Keratinocyte (primary cell): ENCODE data around the gene RBFOX2. TPM values are rescaled to one million over a fixed set of nuclear protein-coding genes. Genes with fewer than 3 reads are reported as not detected.
A peak's percentile ranks its signal among the peaks of the same experiment; 100 is the strongest.

Experiments
- DNase-seq: peaks from one replicate; pipeline ENCODE4 v3.0.0-alpha.2; 2011; ENCODE audit warnings: low read depth, missing footprints, low spot score
- FAIRE-seq: peaks from 2 replicates; lab custom pipeline; 2011; peaks lifted over from hg19 to GRCh38; lab: Jason Lieb, UNC
- H2AFZ ChIP-seq: 2 replicates; pipeline ENCODE4 v1.6.0; 2012; ENCODE audit warnings: low read length, control low read depth, inconsistent platforms; ENCODE audit not compliant: control insufficient read depth
- H3K27ac ChIP-seq: 2 replicates; pipeline ENCODE4 v1.5.1; 2011; ENCODE audit warnings: low read length; ENCODE audit not compliant: control insufficient read depth, insufficient read depth
- H3K27me3 ChIP-seq: 3 replicates; pipeline ENCODE4 v1.6.0; 2011; ENCODE audit warnings: low read length; ENCODE audit not compliant: control insufficient read depth, insufficient read depth; ENCODE audit errors: extremely low read depth
- H3K36me3 ChIP-seq, 2 experiments: 2 replicates in 1 of 2; 3 replicates in 1 of 2; pipeline ENCODE4 v1.5.1; 2011; ENCODE audit warnings: low read length in 2 of 2, mild to moderate bottlenecking in 1 of 2; ENCODE audit not compliant: control insufficient read depth in 2 of 2, insufficient read depth in 2 of 2; ENCODE audit errors: extremely low read depth in 1 of 2
- H3K4me1 ChIP-seq: 3 replicates; pipeline ENCODE4 v1.5.1; 2011; ENCODE audit warnings: low read length; ENCODE audit not compliant: control insufficient read depth, insufficient read depth; ENCODE audit errors: extremely low read depth
- H3K4me2 ChIP-seq: 3 replicates; pipeline ENCODE4 v1.6.0; 2011; ENCODE audit warnings: low read depth, low read length; ENCODE audit not compliant: control insufficient read depth, insufficient read depth; ENCODE audit errors: extremely low read depth
- H3K4me3 ChIP-seq, 3 experiments: fragments of 200-600 bp in 1 of 3; sonication (generic) in 1 of 3; 2 replicates in 2 of 3; 3 replicates in 1 of 3; pipeline ENCODE4 v1.5.1; 2011 to 2016; ENCODE audit warnings: low read length in 3 of 3, mild to moderate bottlenecking in 3 of 3, control low read depth in 2 of 3, inconsistent platforms in 1 of 3, low read depth in 1 of 3, mixed read lengths in 1 of 3, mixed run types in 1 of 3, moderate library complexity in 1 of 3; ENCODE audit not compliant: control insufficient read depth in 2 of 3, insufficient read depth in 2 of 3; ENCODE audit errors: extremely low read depth in 1 of 3
- H3K79me2 ChIP-seq: 2 replicates; pipeline ENCODE4 v1.6.0; 2012; ENCODE audit warnings: low read length; ENCODE audit not compliant: control insufficient read depth, insufficient read depth
- H3K9ac ChIP-seq: 3 replicates; pipeline ENCODE4 v1.6.0; 2011; ENCODE audit warnings: low read length; ENCODE audit not compliant: control insufficient read depth, insufficient read depth; ENCODE audit errors: extremely low read depth
- H3K9me1 ChIP-seq: 3 replicates; pipeline ENCODE4 v1.6.0; 2011; ENCODE audit warnings: low read length; ENCODE audit not compliant: control insufficient read depth, insufficient read depth; ENCODE audit errors: extremely low read depth
- H3K9me3 ChIP-seq: 2 replicates; pipeline ENCODE4 v1.5.1; 2012; ENCODE audit warnings: low read depth, low read length; ENCODE audit not compliant: control insufficient read depth
- H4K20me1 ChIP-seq: 3 replicates; pipeline ENCODE4 v1.6.0; 2011; ENCODE audit warnings: low read length; ENCODE audit not compliant: control insufficient read depth, insufficient read depth; ENCODE audit errors: extremely low read depth
- EZH2 ChIP-seq: IDR thresholded peaks from one replicate; pipeline ENCODE4 v1.6.1; 2012; ENCODE audit warnings: inconsistent platforms, mild to moderate bottlenecking, low read length, moderate library complexity
- dilution Hi-C: fragments of 300-500 bp; cut with MboI; formaldehyde crosslinking; loops from one replicate; pipeline ENCODE4 v1.7.0; 2020; ENCODE audit warnings: low sequenced_read_pairs; ENCODE audit not compliant: extremely low pct_ligation_motif_present
- polyA plus RNA-seq, 5 experiments: library from polyadenylated mRNA; depleted of rRNA in 3 of 5; stranded (reverse) in 3 of 5; stranded (forward) in 1 of 5; unstranded in 1 of 5; fragments of >200 nt; gene quantifications; 1 replicate in 1 of 5; 2 replicates in 3 of 5; 3 replicates in 1 of 5; pipeline versions ENCODE4 v1.2.1 to v1.2.3, GENCODE V29; 2011 to 2012; ENCODE audit warnings: missing spikeins in 2 of 5, low read depth in 1 of 5, low replicate concordance in 1 of 5
- TF ChIP-seq, protein P1 (sequence below), 3 experiments: IDR thresholded peaks in 1 of 3; conservative IDR thresholded peaks in 1 of 3; optimal IDR thresholded peaks in 1 of 3; 2 replicates in 2 of 3; 3 replicates in 1 of 3; pipeline versions ENCODE3 to v1.5.1; 2011; ENCODE audit warnings: low read length in 3 of 3, mild to moderate bottlenecking in 3 of 3, moderate library complexity in 2 of 3, control low read depth in 1 of 3, inconsistent platforms in 1 of 3; ENCODE audit not compliant: insufficient read depth in 2 of 3; ENCODE audit errors: extremely low read depth in 1 of 3

Gene RBFOX2
- polyA plus RNA-seq, 1 donor (not counting 4 experiments of a cell fraction or from before 2014, with no cell fraction given) = 118 TPM

DNA sequence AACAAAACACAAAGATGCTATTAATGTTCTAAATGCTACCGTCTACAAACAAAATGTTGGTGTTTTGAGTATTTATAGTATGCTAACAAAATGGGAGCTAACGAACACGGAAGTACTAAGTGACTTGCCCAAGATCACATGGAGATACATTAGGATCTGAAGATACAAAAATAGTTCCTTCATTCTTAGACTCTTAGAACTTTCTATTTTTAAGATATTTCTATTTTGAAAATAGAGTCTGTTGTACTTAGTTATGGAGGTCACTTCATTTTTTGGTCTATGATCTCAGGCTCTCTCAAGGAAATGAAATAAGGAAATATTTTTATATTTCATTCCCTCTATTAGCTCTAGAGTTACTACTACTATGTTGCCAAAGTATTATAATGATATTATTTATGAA, 246.7 kb downstream of the RBFOX2 start:
- TF ChIP-seq EZH2 = no peak
- TF ChIP-seq, protein P1, sequence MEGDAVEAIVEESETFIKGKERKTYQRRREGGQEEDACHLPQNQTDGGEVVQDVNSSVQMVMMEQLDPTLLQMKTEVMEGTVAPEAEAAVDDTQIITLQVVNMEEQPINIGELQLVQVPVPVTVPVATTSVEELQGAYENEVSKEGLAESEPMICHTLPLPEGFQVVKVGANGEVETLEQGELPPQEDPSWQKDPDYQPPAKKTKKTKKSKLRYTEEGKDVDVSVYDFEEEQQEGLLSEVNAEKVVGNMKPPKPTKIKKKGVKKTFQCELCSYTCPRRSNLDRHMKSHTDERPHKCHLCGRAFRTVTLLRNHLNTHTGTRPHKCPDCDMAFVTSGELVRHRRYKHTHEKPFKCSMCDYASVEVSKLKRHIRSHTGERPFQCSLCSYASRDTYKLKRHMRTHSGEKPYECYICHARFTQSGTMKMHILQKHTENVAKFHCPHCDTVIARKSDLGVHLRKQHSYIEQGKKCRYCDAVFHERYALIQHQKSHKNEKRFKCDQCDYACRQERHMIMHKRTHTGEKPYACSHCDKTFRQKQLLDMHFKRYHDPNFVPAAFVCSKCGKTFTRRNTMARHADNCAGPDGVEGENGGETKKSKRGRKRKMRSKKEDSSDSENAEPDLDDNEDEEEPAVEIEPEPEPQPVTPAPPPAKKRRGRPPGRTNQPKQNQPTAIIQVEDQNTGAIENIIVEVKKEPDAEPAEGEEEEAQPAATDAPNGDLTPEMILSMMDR (optimal IDR thresholded peaks at IDR 0.05 in 1 of 3, IDR thresholded peaks at IDR 0.05 in 1 of 3, conservative IDR thresholded peaks at IDR 0.05 in 1 of 3; ENCODE audit: extremely low read depth in 1 of 3, insufficient read depth in 2 of 3, low read length in 3 of 3) = no peak
- H3K4me3 ChIP-seq = no peak overlapping the region
- no peaks in the 10 kb centered on the region for H3K27me3 ChIP-seq
- no peak overlapping the region for H3K9ac ChIP-seq
- FAIRE-seq (no peak), DNase-seq (no peak)
- peaks cover 50% of the 10 kb centered on the region for H3K79me2 ChIP-seq
- peaks cover 4 to 9% of the 10 kb centered on the region in 2 experiments for H3K36me3 ChIP-seq
- dilution Hi-C loops = loop anchor here (5.0 kb wide), 1 partner anchor 55 kb away; no protein-coding TSS in a partner anchor
- H4K20me1 ChIP-seq = peaks cover 5% of the 10 kb centered on the region
- H3K9me1 ChIP-seq = no peaks in the 10 kb centered on the region
- no peak overlapping the region for H3K4me2 ChIP-seq
- H3K9me3 ChIP-seq = no peaks in the 10 kb centered on the region
- H3K27ac ChIP-seq = no peak overlapping the region
- H3K4me1 ChIP-seq = peaks cover 48% of the 10 kb centered on the region
- no peak overlapping the region for H2AFZ ChIP-seq

DNA sequence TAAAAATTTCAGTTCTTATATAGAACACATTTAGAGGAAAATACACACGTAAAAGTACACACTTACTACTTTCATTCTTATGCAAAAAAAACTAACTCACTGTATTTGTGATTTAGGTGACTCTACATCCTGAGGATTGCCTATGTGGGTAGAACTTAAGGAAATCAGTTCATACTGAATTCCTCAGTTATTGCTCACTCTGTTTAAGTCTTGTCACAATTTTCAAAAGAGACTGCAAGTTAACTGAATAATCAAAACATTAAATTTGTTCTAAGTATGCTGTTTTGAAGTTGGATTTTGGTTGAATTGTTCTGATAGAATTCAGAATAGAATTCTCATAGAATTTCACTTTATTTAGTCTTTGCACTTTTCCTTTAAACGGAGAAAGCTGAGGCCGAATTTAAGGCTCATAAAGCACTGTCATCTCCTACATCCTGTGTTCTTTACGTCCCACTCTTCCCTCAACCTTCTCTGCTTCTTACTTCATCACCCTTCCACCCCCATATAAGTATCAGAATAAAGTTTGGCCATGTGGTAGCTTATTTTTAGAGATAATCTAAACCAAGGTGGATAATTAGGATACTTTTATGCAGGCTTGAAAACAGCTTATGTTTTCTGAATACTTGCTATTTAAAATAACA, 251.2 kb downstream of the RBFOX2 start:
- Histone ChIP-seq H3K9me1 (no peaks in the 10 kb centered on the region), H4K20me1 (no peaks in the 10 kb centered on the region), H3K4me2 (peak overlapping the region; percentile 12), H3K9ac (no peak overlapping the region), H2AFZ (no peak overlapping the region), H3K9me3 (no peaks in the 10 kb centered on the region), H3K4me1 (peaks cover 14% of the 10 kb centered on the region), H3K79me2 (peaks cover 31% of the 10 kb centered on the region), H3K27ac (peak overlapping the region; percentile 27), H3K36me3 (peaks cover 0 to 8% of the 10 kb centered on the region in 2 experiments), H3K27me3 (no peaks in the 10 kb centered on the region), H3K4me3 (no peak overlapping the region)
- no peak for TF ChIP-seq EZH2
- TF ChIP-seq, protein P1 (optimal IDR thresholded peaks at IDR 0.05 in 1 of 3, IDR thresholded peaks at IDR 0.05 in 1 of 3, conservative IDR thresholded peaks at IDR 0.05 in 1 of 3; ENCODE audit: extremely low read depth in 1 of 3, insufficient read depth in 2 of 3, low read length in 3 of 3) = no peak
- dilution Hi-C loops = no loop called here
- peak; percentile 13 for DNase-seq
- peak; percentile 87 for FAIRE-seq
